ENCODE data around the gene KAT6B.
"Not testable (repeated sequence)": the region's sequence is repeated elsewhere in the genome, so short reads cannot be mapped to it uniquely, and the experiment has no call there.

Gene KAT6B

DNA sequence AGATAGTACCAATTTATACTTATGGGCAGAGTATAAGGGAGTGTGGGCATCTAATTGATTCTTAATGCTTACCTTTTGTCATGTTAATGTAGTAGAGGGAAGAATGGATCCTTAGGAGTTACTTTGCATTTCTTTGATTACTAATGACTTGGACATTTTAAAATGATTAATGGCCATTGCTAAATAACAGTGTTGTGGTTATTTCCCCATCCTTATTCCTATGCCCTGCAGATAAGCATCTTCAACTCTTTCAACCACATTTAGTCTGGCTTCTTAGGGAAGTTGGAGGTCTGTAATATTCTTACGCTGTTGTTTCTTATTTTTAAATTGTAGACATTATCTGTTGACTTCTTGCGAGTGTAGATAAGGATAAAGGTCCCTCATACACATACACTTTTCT lies 37.2 kb downstream of the KAT6B start:
- Mint-ChIP-seq H3K4me1 (peaks cover 48% of the 10 kb centered on the region), H3K27me3 (no peaks in the 10 kb centered on the region), H3K27ac (no peak overlapping the region), H3K9me3 (no peaks in the 10 kb centered on the region), H3K36me3 (no peaks in the 10 kb centered on the region), H3K4me3 (no peak overlapping the region)

DNA sequence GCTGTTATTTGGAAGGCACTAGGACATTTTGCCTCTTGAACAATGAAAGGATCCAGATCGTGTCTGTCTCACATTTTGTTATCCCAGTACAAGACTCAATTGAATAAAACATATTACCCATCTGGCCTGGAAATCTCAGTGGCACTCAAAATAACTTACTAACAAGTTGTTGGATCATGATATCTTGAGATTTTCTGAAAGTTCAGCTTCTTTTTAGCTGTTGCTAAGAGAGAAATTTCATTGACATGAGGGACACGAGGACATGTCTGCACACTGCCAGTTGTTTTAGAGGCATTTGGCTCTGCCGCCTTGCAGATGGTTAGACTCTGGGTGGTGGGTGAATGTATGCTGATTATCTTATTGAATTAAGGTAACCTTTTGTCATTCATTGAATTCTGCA lies 41.0 kb downstream of the KAT6B start:
- Mint-ChIP-seq H3K4me1 (peaks cover 54% of the 10 kb centered on the region), H3K4me3 (no peak overlapping the region), H3K27me3 (no peaks in the 10 kb centered on the region), H3K9me3 (no peaks in the 10 kb centered on the region), H3K27ac (peak overlapping the region; percentile 17), H3K36me3 (no peaks in the 10 kb centered on the region)

DNA sequence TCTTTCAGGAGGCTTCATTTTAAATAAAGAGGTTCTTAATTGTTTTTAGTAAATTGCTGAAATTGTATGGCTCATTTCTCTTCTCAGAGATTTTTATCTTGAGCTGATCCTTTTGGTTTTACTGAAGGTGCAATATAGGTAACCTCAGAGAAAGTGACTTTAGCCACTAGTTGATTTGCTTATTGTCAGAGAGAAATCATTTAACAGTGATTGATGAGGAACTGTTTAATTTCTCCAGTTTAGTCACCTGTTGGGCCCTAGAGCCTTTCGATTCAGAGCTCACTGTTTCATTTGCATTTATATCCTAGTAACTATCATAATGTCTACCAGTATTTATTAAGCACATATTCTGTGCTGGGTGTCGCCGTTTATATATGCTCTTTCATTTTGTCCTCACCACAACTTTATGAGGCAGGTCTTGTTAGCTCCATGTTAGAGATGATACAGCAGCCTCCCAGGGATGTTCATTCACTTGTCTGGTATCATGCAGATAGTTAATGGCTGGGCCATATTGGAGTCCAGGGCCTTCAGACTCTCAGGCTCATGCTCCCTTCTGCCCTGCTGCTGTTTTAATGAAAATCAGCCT lies 42.1 kb downstream of the KAT6B start:
- Mint-ChIP-seq H3K4me1 (peaks cover 53% of the 10 kb centered on the region), H3K9me3 (no peaks in the 10 kb centered on the region), H3K36me3 (peaks cover under 1% of the 10 kb centered on the region), H3K27ac (no peak overlapping the region), H3K4me3 (no peak overlapping the region), H3K27me3 (no peaks in the 10 kb centered on the region)

DNA sequence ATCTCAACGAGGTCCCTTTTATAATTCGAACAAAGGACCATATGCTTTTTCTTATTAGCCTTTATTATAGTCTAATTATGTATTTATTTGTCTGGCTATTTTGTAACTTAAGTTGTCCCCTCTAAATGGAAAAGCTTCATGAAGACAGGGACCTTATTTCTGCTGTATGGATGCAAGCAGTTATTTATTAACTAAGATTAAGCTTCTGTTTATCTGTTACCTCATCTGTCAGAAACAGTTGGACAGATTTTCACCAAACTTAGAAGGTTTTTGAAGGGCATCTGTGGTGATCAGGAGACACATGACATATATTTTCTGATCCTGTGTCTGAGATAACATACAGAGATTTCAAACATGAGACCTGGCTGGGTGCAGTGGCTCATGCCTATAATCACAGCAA lies 43.2 kb downstream of the KAT6B start:
- Mint-ChIP-seq H3K4me3 (no peak overlapping the region), H3K9me3 (no peaks in the 10 kb centered on the region), H3K27me3 (no peaks in the 10 kb centered on the region)

DNA sequence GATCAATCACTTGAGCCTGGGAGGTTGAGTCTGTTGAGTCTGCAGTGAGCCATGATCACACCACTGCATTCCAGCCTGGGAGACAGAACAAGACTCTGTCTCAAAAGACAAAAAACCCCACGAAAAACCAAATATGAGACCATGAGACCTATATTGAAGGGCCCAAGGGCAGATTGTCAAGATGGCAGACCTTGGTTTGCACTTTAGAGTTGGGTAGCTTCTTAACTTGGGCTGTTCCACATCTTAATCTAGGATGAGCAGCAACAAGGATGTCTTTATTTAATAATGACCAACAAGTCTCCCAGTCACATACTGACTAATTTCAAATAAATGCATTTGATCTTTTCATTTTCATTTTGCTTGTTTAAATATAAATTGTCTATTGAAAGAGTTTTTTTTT lies 43.8 kb downstream of the KAT6B start:
- Mint-ChIP-seq H3K27ac (no peak overlapping the region), H3K4me3 (no peak overlapping the region), H3K36me3 (peaks cover 4% of the 10 kb centered on the region), H3K9me3 (no peaks in the 10 kb centered on the region), H3K27me3 (no peaks in the 10 kb centered on the region), H3K4me1 (peaks cover 63% of the 10 kb centered on the region)

More for the DNA sequence above, 43.2 kb downstream of the KAT6B start:
- H3K27ac Mint-ChIP-seq = no peak overlapping the region
- peaks cover 4% of the 10 kb centered on the region for H3K36me3 Mint-ChIP-seq
- H3K4me1 Mint-ChIP-seq = peaks cover 58% of the 10 kb centered on the region

DNA sequence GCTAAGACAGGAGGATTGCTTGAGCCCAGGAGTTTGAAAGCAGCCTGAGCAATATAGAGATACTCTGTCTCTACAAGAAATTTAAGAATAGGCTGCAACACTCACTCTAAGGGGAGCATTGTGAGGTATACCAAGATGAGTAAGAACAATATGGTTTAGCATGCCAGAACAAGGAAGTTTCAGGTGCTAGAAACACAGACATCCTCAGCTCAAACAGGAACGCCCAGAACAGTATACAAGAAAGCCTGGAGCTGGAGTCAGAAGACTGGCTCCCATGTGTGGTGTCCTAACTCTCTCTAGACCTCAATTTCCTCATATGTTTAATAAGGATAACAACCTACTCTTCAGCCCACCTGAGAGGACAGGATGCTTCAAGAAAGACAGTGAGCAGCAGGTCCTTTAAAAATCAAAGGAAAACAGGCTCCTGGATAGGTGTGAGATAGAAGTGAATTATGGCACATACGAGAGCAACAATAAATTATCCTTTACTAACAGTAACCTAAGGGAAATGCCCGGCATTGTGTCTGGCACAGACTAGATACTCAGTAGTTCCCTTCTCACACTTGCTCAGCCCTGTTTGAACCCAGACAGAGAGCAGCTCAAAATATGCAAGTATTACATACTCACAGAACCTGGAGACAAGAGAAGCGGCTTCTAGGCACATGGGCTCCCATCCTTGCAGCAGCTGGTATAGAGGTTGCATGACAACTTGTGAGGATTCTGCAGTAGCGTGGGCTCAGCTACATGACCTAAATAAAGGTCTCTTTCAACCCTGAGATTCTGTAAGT lies 45.4 kb downstream of the KAT6B start:
- Mint-ChIP-seq H3K27ac (peak overlapping the region; percentile 85), H3K4me3 (peak overlapping the region; percentile 78)

DNA sequence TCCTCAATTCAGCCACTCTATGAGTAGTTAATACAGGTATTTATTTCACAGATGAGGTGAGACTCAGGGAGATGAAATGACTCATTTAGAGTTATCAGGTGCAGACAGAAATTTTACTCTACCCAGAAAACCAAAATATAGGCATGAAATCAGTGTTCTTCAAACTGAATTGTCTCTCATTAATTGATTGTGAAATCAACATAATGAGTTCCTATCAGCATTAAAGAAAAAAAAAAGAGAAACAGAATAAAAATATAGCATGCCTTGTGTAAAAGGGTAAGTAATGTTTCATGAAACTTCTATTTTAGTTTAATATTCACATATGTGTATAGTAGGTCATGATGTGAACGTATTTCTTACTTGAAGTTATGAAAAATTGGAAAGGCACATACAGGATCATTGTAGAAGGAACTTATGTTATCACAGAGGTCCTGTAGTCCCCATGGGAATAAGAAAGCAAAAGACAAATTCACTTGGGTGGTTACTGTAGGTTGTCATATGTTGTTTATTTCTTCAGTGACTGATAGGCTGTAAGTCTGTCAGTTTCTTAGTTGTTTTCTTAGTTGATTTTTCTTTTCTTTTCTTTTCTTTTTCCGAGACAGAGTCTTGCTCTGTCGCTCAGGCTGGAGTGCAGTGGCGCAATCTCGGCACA lies 47.5 kb downstream of the KAT6B start:
- peaks cover 59% of the 10 kb centered on the region for H3K4me1 Mint-ChIP-seq
- no peak overlapping the region for H3K27ac Mint-ChIP-seq
- H3K27me3 Mint-ChIP-seq = no peaks in the 10 kb centered on the region
- peaks cover 6% of the 10 kb centered on the region for H3K36me3 Mint-ChIP-seq
- no peak overlapping the region for H3K4me3 Mint-ChIP-seq
- no peaks in the 10 kb centered on the region for H3K9me3 Mint-ChIP-seq

More for the DNA sequence above, 45.4 kb downstream of the KAT6B start:
- H3K27me3 Mint-ChIP-seq = no peaks in the 10 kb centered on the region
- H3K9me3 Mint-ChIP-seq = no peaks in the 10 kb centered on the region
- peaks cover 6% of the 10 kb centered on the region for H3K36me3 Mint-ChIP-seq
- peaks cover 69% of the 10 kb centered on the region for H3K4me1 Mint-ChIP-seq

DNA sequence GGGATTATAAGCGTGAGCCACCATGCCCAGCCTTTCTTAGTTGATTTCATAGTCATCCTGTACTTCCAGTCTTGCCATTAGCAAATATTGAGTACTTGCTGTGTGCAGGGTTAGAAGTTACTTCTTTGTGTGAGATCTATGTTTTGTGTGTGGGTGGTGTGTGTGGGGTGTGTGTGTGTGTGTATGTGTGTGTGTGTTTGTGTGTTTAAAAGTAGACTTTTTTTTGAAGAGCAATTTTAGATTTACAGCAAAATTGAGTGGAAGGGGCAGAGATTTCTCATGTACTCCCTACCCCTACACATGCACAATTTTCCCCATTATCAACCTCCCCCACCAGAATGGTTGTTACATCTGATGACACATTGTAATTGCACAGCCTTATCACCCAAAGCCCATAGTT lies 48.2 kb downstream of the KAT6B start:
- peaks cover 58% of the 10 kb centered on the region for H3K4me1 Mint-ChIP-seq
- H3K4me3 Mint-ChIP-seq = no peak overlapping the region
- no peaks in the 10 kb centered on the region for H3K27me3 Mint-ChIP-seq
- peaks cover 6% of the 10 kb centered on the region for H3K36me3 Mint-ChIP-seq
- H3K27ac Mint-ChIP-seq = no peak overlapping the region
- no peaks in the 10 kb centered on the region for H3K9me3 Mint-ChIP-seq

DNA sequence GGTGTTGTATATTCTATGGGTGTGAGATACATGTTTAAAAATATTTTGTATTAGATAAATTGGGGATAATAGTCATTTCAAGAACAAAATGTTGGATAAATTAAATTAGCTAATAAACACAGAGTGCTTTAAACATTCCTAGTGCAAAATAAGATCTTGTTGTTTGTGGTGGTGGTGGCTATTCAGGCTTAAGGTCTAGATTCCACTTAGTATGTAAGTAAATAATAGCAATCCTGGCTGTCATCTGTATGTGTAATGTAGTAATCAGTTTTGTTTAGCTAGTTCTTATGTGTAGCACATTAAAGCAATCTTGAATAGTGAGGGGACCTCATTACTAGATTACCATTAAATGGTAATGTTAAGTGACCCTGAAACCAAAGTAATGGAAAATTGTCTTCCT lies 48.7 kb downstream of the KAT6B start:
- Mint-ChIP-seq H3K27me3 (no peaks in the 10 kb centered on the region), H3K9me3 (no peaks in the 10 kb centered on the region), H3K4me3 (no peak overlapping the region), H3K36me3 (peaks cover 6% of the 10 kb centered on the region), H3K4me1 (peaks cover 55% of the 10 kb centered on the region), H3K27ac (no peak overlapping the region)

DNA sequence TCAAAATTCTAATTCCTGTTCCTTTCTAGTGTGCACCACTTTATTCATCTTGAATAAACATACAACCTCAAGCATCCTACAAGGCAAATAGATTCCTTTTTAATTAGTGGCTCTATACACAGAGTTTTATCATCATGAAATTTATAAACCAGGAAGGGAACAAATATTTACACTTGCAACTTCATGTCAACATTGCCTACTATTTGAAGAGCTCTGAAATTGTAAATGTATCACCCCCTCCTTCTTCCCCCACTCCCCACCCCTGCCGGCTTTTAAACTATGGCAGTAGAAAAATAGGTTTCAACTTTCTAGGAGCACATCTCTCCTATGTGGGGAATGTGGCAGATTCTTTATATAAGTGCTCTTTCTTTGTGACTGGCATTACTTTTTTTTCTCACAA lies 49.6 kb downstream of the KAT6B start:
- Mint-ChIP-seq H3K27me3 (no peaks in the 10 kb centered on the region), H3K9me3 (no peaks in the 10 kb centered on the region), H3K4me1 (peaks cover 61% of the 10 kb centered on the region), H3K36me3 (peaks cover 6% of the 10 kb centered on the region), H3K4me3 (no peak overlapping the region), H3K27ac (no peak overlapping the region)

DNA sequence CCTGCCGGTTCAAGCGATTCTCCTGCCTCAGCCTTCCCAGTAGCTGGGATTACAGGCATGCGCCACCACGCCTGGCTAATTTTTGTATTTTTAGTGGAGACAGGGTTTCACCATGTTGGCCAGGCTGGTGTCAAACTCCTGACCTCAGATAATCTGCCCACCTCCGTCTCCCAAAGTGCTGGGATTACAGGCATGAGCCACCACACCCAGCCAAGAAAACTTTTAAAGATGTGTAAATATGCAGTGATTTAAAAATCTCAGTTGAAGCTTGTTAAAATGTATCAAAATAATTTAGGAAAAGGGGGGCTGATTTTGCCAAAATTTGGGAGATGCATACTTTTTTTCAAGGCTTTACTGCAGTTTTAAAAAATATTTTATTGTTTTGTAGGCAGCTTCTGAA lies 50.7 kb downstream of the KAT6B start:
- not testable (repeated sequence) for H3K27me3 Mint-ChIP-seq, H3K27ac Mint-ChIP-seq, H3K4me3 Mint-ChIP-seq, H3K36me3 Mint-ChIP-seq, H3K9me3 Mint-ChIP-seq
- peaks cover 59% of the 10 kb centered on the region for H3K4me1 Mint-ChIP-seq

DNA sequence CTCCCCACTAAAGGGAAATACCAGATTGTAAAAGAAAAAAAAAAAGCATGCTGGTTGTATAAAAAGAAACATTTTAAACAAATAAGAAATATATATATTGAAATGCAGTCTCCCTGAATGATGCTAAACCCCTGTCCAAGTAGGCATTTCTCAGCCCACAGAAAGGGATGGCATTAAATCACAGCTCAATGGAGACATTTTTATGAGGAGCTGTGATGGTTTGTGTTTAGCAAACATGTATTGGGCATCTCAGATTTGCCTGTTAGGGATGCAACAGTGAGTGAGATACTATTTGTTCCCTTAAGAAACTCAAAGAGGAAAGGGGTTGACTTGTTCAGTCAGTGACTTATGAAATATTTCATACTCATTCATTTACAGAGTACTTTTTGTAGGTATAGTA lies 51.5 kb downstream of the KAT6B start:
- Mint-ChIP-seq H3K36me3 (peaks cover 6% of the 10 kb centered on the region), H3K9me3 (no peaks in the 10 kb centered on the region), H3K4me3 (no peak overlapping the region), H3K4me1 (peaks cover 59% of the 10 kb centered on the region), H3K27me3 (no peaks in the 10 kb centered on the region), H3K27ac (no peak overlapping the region)

DNA sequence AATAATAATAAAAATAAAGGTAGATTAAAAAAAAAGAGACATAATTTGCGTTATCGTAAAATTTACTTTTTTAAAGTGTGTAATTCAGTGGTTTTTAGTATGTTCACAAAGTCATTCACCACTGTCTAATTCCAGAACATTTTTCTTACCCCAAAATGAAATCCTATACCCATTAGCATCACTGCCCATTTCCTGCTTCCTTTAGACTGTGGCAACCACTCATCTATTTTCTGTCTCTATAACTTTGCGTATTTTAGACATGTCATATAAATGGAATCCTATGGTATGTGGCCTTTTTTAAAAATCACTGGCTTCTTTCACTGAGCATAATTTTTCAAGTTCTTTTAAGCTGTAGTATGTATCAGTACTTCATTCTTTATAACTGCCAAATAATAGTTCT lies 53.6 kb downstream of the KAT6B start:
- H3K4me3 Mint-ChIP-seq = no peak overlapping the region
- H3K4me1 Mint-ChIP-seq = peaks cover 56% of the 10 kb centered on the region
- no peak overlapping the region for H3K27ac Mint-ChIP-seq
- peaks cover 2% of the 10 kb centered on the region for H3K36me3 Mint-ChIP-seq
- no peaks in the 10 kb centered on the region for H3K9me3 Mint-ChIP-seq
- no peaks in the 10 kb centered on the region for H3K27me3 Mint-ChIP-seq

DNA sequence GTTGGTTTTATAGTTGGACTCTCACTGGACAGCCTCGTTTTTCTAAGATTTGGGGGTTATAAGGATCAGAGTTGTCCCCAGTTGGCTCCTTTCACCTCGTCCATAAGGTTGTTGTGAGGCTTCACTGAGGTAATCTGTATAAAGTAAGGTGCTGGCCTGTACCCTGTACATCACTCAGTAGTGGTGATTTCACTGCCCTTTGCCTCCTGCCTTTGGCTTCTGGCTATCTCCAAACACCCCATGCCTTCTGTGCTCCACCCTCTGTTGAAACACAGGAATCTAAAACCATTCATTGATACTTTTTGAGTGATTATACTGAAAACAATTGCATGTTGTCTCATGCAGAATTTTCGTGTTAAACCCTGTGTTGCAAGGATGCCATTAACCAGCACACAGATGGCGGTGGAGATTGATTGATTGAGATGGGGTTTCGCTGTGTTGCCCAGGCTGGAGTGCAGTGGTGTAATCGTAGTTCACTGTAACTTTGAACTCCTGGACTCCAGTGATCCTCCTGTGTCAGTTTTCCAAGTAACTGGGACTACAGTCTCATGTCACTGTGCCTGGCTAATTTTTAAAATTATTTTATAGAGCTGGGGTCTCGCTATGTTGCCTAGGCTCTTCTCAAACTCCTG lies 55.0 kb downstream of the KAT6B start:
- Mint-ChIP-seq H3K27me3 (no peaks in the 10 kb centered on the region), H3K27ac (no peak overlapping the region), H3K36me3 (no peaks in the 10 kb centered on the region), H3K4me3 (no peak overlapping the region), H3K4me1 (peaks cover 51% of the 10 kb centered on the region), H3K9me3 (no peaks in the 10 kb centered on the region)

DNA sequence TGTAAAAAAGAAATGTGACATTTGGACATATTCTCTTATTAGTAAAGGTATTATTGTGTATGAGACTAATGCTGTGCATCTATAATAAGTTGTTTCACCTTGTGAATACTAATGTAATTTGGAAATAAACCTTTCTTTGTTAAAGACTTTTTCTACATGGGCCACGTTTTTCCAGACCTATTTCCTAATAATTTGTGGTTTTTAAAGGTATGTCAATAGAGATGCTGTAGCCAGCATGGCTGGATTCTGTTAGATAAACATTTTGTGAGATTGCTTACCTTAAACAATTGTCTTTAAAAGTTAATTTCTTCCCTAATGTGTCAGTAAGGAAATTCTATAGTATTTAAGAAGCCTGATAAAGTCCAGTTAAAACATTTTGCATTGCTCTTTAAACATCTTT lies 56.0 kb downstream of the KAT6B start:
- Mint-ChIP-seq H3K9me3 (no peaks in the 10 kb centered on the region), H3K4me3 (no peak overlapping the region), H3K27ac (no peak overlapping the region), H3K36me3 (no peaks in the 10 kb centered on the region), H3K4me1 (peaks cover 56% of the 10 kb centered on the region), H3K27me3 (no peaks in the 10 kb centered on the region)

DNA sequence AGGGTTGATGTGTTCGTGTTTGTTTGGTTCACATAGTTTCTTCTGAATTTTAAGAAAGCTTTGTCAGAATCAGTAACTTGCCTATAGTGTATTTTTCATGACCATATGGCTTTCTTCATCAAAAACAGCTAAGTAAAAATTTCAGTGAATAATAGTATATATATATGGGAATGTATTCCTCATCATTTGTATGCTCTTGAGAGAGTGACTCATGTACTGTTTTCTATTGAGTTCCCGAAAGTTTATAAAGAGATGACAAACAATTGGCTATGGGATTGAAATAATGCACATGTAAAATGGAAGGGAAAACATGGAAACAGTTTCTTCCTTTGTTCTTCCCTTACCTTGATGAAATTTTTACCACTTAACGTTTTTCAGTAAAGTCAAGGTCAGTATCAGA lies 56.4 kb downstream of the KAT6B start:
- H3K4me1 Mint-ChIP-seq = peaks cover 56% of the 10 kb centered on the region
- H3K36me3 Mint-ChIP-seq = no peaks in the 10 kb centered on the region
- H3K4me3 Mint-ChIP-seq = no peak overlapping the region
- no peaks in the 10 kb centered on the region for H3K27me3 Mint-ChIP-seq
- H3K9me3 Mint-ChIP-seq = no peaks in the 10 kb centered on the region
- H3K27ac Mint-ChIP-seq = no peak overlapping the region
